ENCODE data around the gene HMX1. TPM values are rescaled to one million over a fixed set of nuclear protein-coding genes. Genes with fewer than 3 reads are reported as not detected.

The HMX1 gene
- polyA plus RNA-seq, 3 donors: not detected

GRCh38 chr4:8910100-8910821 lies 38.6 kb upstream of the HMX1 start:
- DNase-seq (ENCODE audit: low read depth in 3 of 3, low spot score in 2 of 3): no peak

DNA sequence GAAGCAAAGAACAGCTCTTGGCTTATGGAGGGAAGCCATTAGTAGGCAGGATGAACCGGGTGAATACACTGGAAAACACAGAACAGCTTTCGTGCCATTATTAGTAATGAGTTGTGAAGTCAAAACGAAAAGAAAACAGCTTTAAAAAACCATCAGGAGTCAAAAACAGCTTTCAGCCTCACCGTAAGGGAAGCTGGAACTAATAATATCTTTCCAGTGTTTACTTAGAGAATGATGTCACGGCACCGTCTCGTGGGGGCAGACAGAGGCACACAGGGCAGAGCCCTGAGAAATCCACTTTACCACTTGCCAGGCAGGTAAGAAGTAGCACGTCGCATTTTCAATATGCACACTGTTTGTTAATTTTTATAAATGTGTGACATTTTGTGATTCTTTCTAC lies 37.9 kb upstream of the HMX1 start:
- no peak for DNase-seq (ENCODE audit: low read depth in 3 of 3, low spot score in 2 of 3)

- DNase-seq (ENCODE audit: low read depth in 3 of 3, low spot score in 2 of 3): no peak
These were observed 36.7 kb upstream of the HMX1 start for GRCh38 chr4:8908206-8908893.

GRCh38 chr4:8907596-8908205 lies 36.1 kb upstream of the HMX1 start:
- no peak for DNase-seq (ENCODE audit: low read depth in 3 of 3, low spot score in 2 of 3)

DNA sequence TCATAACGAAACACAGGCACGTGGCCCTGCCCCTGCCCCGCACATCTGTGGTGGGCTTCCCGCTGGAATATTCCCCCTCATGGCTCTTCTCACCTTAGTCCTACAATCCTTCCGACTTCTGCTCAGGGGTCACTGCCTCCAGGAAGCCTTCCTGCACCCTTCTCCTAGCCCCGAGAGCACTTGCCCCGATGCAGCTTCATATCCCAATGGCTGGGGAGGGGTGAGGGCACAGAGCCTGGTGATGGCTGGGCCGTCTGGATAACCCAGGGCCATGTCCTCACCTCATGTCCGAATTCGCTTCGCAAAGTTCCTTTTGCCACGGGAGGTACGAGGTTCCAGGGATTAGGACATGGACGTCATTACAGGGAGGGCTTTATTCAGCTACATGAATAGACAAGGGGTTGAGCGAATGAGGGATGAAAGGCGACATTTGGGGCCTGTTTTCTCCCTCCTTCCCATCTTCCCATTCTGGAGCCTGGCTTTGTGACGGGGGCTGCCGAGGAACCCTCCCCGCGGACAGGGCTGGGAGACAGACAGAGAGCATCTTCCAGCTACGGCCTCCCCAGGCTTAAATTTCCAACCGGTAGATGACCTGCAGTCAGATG lies 35.5 kb upstream of the HMX1 start:
- no peak for DNase-seq (ENCODE audit: low read depth in 3 of 3, low spot score in 2 of 3)

DNA sequence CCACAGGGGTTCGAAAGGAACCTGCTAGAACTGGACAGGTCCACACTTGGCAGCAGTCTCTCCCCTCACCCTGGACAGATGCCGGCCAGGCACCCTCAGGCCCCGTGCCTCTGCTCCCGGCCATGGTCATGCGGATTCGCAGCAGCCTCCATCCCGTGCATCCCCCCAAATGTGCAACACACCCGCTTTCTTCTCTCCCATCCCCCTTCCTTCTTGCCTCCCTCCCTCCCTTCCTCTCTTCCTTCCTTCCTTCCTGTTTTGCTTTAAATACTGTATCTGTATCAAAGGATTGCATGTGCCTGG lies 35.0 kb upstream of the HMX1 start:
- no peak for DNase-seq (ENCODE audit: low read depth in 3 of 3, low spot score in 2 of 3)

DNA sequence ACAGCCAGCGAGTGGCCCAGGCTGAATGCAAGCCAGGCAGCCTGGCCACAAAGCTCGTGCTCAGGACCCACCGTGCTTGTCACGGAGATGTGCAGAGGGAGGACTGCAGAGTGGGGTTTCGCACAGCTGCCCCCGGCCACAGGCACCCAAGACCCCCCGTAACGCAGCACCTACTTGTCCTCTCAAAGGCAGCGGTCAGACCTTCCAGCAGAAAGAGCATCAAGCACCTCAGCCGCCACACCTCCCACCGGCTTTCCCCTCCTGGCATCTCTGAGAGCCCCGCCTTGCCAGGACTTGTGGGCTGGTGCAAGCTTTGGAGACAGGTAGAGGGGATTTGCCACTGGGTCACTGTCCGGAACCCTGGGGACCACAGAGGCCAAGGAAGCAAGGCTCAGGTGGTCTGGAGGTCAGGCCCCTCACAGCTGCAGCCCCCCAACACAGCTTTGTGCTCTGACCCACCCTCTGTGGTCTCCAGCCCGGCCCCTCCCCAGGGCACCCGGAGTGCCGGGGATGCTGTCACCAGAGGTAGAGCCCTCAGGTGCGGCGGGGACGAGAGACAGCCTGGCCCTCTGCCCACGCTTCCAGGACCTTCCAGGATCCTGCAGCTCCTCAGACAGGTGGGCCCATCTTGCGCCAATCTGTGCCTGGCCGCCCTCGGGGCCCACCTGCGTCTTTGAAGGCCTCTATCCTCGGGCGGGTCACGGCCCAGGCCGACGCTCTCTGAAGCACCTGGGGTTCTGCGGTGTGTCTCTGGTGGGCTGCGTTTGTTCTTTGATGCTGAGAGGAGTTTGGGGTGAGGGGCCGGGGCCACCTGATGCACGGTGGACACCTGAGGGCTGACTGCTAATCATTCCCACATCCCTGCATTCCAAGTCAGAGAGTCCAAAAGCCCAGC lies 34.4 kb upstream of the HMX1 start:
- DNase-seq (ENCODE audit: low read depth in 3 of 3, low spot score in 2 of 3): no peak

GRCh38 chr4:8905226-8905772 lies 33.7 kb upstream of the HMX1 start:
- DNase-seq (ENCODE audit: low read depth in 3 of 3, low spot score in 2 of 3): no peak

GRCh38 chr4:8904666-8905065 lies 33.0 kb upstream of the HMX1 start:
- DNase-seq (ENCODE audit: low read depth in 3 of 3, low spot score in 2 of 3): no peak

DNA sequence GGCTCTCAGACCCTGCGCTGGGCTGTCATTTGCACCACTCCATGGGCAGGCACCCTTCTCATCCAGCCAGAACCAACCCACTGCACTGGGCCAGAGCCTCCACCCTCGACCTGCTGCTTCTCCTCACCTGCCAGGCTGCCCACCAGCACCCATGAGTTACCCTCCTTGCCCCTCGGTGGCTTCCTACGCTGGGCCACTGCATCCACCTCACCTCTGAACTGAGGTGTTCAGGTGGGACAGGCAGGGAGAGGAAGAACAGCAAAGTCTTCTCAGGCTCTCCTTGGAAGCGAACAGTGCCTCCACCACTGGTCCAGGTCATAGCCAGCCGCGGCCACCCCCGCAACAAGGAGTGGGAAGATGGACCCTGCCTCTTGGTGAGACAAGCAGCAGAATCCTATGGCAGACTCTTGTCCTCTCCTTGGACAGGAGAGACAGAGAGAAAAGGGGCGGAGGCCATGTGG lies 32.4 kb upstream of the HMX1 start:
- no peak for DNase-seq (ENCODE audit: low read depth in 3 of 3, low spot score in 2 of 3)

- no peak for DNase-seq (ENCODE audit: low read depth in 3 of 3, low spot score in 2 of 3)
These were observed 29.7 kb upstream of the HMX1 start for GRCh38 chr4:8901335-8901734.

GRCh38 chr4:8900588-8900987 lies 28.9 kb upstream of the HMX1 start:
- DNase-seq (ENCODE audit: low read depth in 3 of 3, low spot score in 2 of 3): no peak

GRCh38 chr4:8898419-8898818 lies 26.8 kb upstream of the HMX1 start:
- DNase-seq (ENCODE audit: low read depth in 3 of 3, low spot score in 2 of 3): no peak

GRCh38 chr4:8897251-8898167 lies 25.9 kb upstream of the HMX1 start:
- DNase-seq (ENCODE audit: low read depth in 3 of 3, low spot score in 2 of 3): no peak

GRCh38 chr4:8896506-8896905 lies 24.9 kb upstream of the HMX1 start:
- DNase-seq (ENCODE audit: low read depth in 3 of 3, low spot score in 2 of 3): no peak

- DNase-seq (ENCODE audit: low read depth in 3 of 3, low spot score in 2 of 3): no peak
These were observed 24.4 kb upstream of the HMX1 start for GRCh38 chr4:8896071-8896470.

- DNase-seq (ENCODE audit: low read depth in 3 of 3, low spot score in 2 of 3): no peak
These were observed 23.7 kb upstream of the HMX1 start for GRCh38 chr4:8895295-8895694.

DNA sequence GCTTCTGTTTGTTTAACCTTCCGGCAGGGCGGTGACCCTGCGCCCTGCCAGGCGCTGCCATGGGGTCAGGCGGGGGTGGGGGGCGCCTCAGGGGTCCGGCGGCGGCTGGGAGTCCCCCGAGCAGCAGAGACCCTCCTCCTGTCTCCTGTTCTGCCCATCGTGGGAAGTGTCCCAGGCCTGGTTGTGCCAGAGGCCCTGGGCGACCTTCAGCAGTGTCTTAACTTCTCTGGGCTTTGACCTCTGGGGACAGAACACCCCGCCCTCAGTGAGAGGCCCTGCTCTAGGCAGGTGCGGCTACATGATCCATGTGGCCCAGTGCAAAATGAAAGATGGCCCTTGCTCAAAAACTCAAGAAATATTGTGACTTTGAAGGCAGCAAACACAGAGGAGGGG lies 22.8 kb upstream of the HMX1 start:
- no peak for DNase-seq (ENCODE audit: low read depth in 3 of 3, low spot score in 2 of 3)

DNA sequence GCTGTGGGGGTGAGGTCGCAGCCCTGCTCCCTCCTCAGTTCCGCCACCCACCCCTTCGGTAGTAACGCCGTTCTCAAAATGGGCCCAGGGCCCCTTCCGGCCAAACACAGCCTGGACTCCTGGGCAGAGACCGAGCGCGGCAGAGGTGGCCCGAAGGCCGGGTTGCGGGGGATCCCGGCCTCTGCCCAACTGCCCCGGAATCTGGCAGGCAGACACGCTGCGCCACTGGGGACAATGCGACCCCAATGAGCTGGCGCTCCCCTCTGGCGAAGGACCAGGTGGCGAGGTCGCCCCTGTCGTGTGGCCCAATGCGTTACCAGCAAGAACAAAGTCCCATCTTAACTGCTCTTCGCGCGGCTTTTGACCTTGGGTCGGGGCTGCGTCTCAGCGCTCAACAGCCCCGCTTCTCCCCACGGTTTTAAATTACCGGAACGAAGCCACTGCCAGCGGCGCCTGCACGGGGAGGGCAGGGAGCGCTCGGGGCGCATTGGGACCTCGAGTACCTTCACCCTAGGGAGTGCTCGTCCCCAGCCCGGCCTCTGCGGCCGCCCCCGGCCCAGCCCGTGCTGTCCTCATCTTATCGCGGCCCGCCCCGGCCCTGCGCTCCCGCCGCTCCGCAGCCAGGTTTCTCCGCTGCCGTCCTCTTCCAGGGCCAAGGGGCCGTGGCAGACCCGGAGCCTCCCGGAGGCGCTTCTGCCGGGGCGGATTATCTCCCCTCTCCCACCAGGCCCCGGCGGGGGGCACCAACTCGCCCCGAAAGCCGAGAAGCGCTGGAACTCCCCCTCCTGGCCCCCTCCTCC lies 22.2 kb upstream of the HMX1 start:
- no peak for DNase-seq (ENCODE audit: low read depth in 3 of 3, low spot score in 2 of 3)

All from right renal cortex interstitium (tissue), 3 donors.